Fibroblast of skin of left quadriceps (primary cell): ENCODE results near the gene SMTNL2.
"Not testable (repeated sequence)": the region's sequence is repeated elsewhere in the genome, so short reads cannot be mapped to it uniquely, and the experiment has no call there.

Source experiments
- DNase-seq, 2 experiments: peaks; one replicate each; pipeline ENCODE4 v3.0.0-alpha.2; 2013; ENCODE audit warnings: low read depth in 2 of 2

SMTNL2 gene

GRCh38 chr17:4560421-4560820 is 23.9 kb upstream of the SMTNL2 start, which contains the start of gene GGT6:
GGT6 (minus strand) TSS chr17:4560577; CDS start chr17:4560521, 56 bp downstream.
- no peak for DNase-seq

GRCh38 chr17:4560837-4561256 is 23.5 kb upstream of the SMTNL2 start:
- no peak for DNase-seq

GRCh38 chr17:4562015-4562969 is 22.0 kb upstream of the SMTNL2 start:
- DNase-seq = no peak

- peak; percentile 36 to 40 for DNase-seq
Measured at GRCh38 chr17:4565209-4566141, 18.9 kb upstream of the SMTNL2 start.

- peak in 1 of 2 experiments; percentile 22 for DNase-seq
Measured at GRCh38 chr17:4566785-4567184, 17.5 kb upstream of the SMTNL2 start.

- no peak for DNase-seq
Measured at GRCh38 chr17:4569591-4569990, 14.7 kb upstream of the SMTNL2 start.

- no peak for DNase-seq
Measured at GRCh38 chr17:4572131-4572530, 12.2 kb upstream of the SMTNL2 start.

- DNase-seq = no peak
Measured at GRCh38 chr17:4573115-4573514, 11.2 kb upstream of the SMTNL2 start.

- no peak for DNase-seq
Measured at GRCh38 chr17:4573669-4574068, 10.7 kb upstream of the SMTNL2 start.

GRCh38 chr17:4574448-4575045 is 9.8 kb upstream of the SMTNL2 start:
- no peak for DNase-seq

- DNase-seq = no peak
Measured at GRCh38 chr17:4576161-4576558, 8.2 kb upstream of the SMTNL2 start.

- DNase-seq = no peak
Measured at GRCh38 chr17:4576729-4577322, 7.5 kb upstream of the SMTNL2 start.

- no peak for DNase-seq
Measured at GRCh38 chr17:4577386-4577993, 6.8 kb upstream of the SMTNL2 start.

GRCh38 chr17:4578349-4578748 is 6.0 kb upstream of the SMTNL2 start:
- not testable (repeated sequence) for DNase-seq

- no peak for DNase-seq
Measured at GRCh38 chr17:4579678-4580077, 4.7 kb upstream of the SMTNL2 start.

- no peak for DNase-seq
Measured at GRCh38 chr17:4580291-4580690, 4.0 kb upstream of the SMTNL2 start.

- no peak for DNase-seq
Measured at GRCh38 chr17:4582101-4582501, 2.2 kb upstream of the SMTNL2 start.

- DNase-seq = no peak
Measured at GRCh38 chr17:4582691-4583090, 1.6 kb upstream of the SMTNL2 start.

- no peak for DNase-seq
Measured at GRCh38 chr17:4583206-4583605, 1.1 kb upstream of the SMTNL2 start.

- DNase-seq = no peak
Measured at GRCh38 chr17:4583782-4584100, 588 bp upstream of the SMTNL2 start.
